OCI-LY7 (cell line): ENCODE results near the gene TAB3. TPM values are rescaled to one million over a fixed set of nuclear protein-coding genes. Genes with fewer than 3 reads are reported as not detected.

Source experiments
- BruUV-seq: library from RNA; stranded (reverse); fragments of 400-500 nt; replicated peaks from 2 replicates; lab custom pipeline; 2021; lab: Mats Ljungman, UMichigan
- CTCF ChIA-PET: fragments of 300-600 bp; sonication (Branson Sonifier 250); formaldehyde crosslinking; loops from one replicate; lab custom pipeline; 2022; ENCODE audit warnings: antibody characterized with exemption; ENCODE audit not compliant: unreplicated experiment; lab: Charles Lee
- POLR2A ChIA-PET: fragments of 300-600 bp; sonication (Branson Sonifier 250); formaldehyde crosslinking; loops from one replicate; lab custom pipeline; 2022; ENCODE audit warnings: antibody characterized with exemption; lab: Charles Lee
- DNase-seq: peaks from one replicate; pipeline ENCODE4 v3.0.0-alpha.2; 2015; ENCODE audit warnings: low spot score
- H2AFZ ChIP-seq: fragments of 200-600 bp; sonication (generic), shearing (Covaris generic); 2 replicates; pipeline ENCODE4 v1.6.1; 2014; ENCODE audit warnings: mild to moderate bottlenecking, antibody characterized with exemption, low read length, moderate library complexity
- H3K27ac ChIP-seq: fragments of 200-600 bp; sonication (generic); 2 replicates; pipeline ENCODE4 v1.5.1; 2014; ENCODE audit warnings: mixed run types, low read depth, mild to moderate bottlenecking, moderate library complexity, low read length, inconsistent platforms; ENCODE audit not compliant: poor library complexity, severe bottlenecking
- H3K36me3 ChIP-seq: fragments of 200-600 bp; sonication (generic); 2 replicates; pipeline ENCODE4 v1.6.1; 2014; ENCODE audit warnings: mild to moderate bottlenecking, antibody characterized with exemption, low read length, moderate library complexity, mixed read lengths; ENCODE audit not compliant: insufficient read depth
- H3K4me1 ChIP-seq: fragments of 200-600 bp; sonication (generic); 2 replicates; pipeline ENCODE4 v1.5.1; 2014; ENCODE audit warnings: mild to moderate bottlenecking, low read length; ENCODE audit not compliant: insufficient read depth, poor library complexity, severe bottlenecking
- H3K4me2 ChIP-seq: fragments of 200-600 bp; sonication (generic); 2 replicates; pipeline ENCODE4 v1.6.1; 2014; ENCODE audit warnings: mild to moderate bottlenecking, low read length
- H3K4me3 ChIP-seq: fragments of 200-600 bp; sonication (generic); 2 replicates; pipeline ENCODE4 v1.5.1; 2014; ENCODE audit warnings: mild to moderate bottlenecking, low read depth, low read length; ENCODE audit not compliant: poor library complexity, severe bottlenecking
- H3K79me2 ChIP-seq: fragments of 200-600 bp; sonication (generic); 2 replicates; pipeline ENCODE4 v1.6.1; 2016; ENCODE audit warnings: low read depth, mild to moderate bottlenecking, low read length, moderate library complexity, mixed read lengths; ENCODE audit not compliant: insufficient read depth
- H3K9me2 ChIP-seq: fragments of 200-600 bp; sonication (generic); 2 replicates; pipeline ENCODE4 v1.6.1; 2016; ENCODE audit warnings: mild to moderate bottlenecking, low read length, mixed read lengths; ENCODE audit not compliant: insufficient read depth
- H3K9me3 ChIP-seq: fragments of 200-600 bp; sonication (generic); 2 replicates; pipeline ENCODE4 v1.6.1; 2014; ENCODE audit warnings: mild to moderate bottlenecking, mixed run types, low read length, mixed read lengths
- H4K20me1 ChIP-seq: fragments of 200-600 bp; sonication (generic); 2 replicates; pipeline ENCODE4 v1.6.1; 2014; ENCODE audit warnings: mild to moderate bottlenecking, antibody characterized with exemption, low read length, moderate library complexity, mixed read lengths; ENCODE audit not compliant: insufficient read depth
- EZH2phosphoT487 ChIP-seq: fragments of 200-600 bp; sonication (generic); IDR thresholded peaks from 2 replicates; pipeline ENCODE4 v1.6.1; 2018; ENCODE audit warnings: low read depth, borderline replicate concordance, mild to moderate bottlenecking, mixed run types, antibody characterized with exemption, low read length, moderate library complexity, mixed read lengths
- intact Hi-C: fragments of 100-400 bp; cut with micrococcal nuclease; formaldehyde crosslinking; loops from one replicate; pipeline ENCODE4 v1.10.0; 2022; ENCODE audit not compliant: unreplicated experiment
- total RNA-seq, 2 experiments: library from RNA; depleted of rRNA in 1 of 2; stranded (reverse); fragments of >200 nt in 1 of 2; shearing (Covaris generic) in 1 of 2; gene quantifications; 2 replicates each; pipeline ENCODE4 v1.2.3, GENCODE V29; 2014 to 2022
- TF ChIP-seq, protein P1 (sequence below): fragments of 200-600 bp; sonication (generic); conservative IDR thresholded peaks from 2 replicates; pipeline ENCODE4 v1.5.1; 2014; ENCODE audit warnings: mild to moderate bottlenecking, antibody characterized with exemption, low read length, moderate library complexity, mixed read lengths

Gene TAB3
- total RNA-seq, 2 experiments from 2014 or later, result 13.8 to 14.6 TPM

- no peaks in the 10 kb centered on the region for H3K9me2 ChIP-seq
- TF ChIP-seq EZH2phosphoT487, result no peak
- TF ChIP-seq, protein P1, sequence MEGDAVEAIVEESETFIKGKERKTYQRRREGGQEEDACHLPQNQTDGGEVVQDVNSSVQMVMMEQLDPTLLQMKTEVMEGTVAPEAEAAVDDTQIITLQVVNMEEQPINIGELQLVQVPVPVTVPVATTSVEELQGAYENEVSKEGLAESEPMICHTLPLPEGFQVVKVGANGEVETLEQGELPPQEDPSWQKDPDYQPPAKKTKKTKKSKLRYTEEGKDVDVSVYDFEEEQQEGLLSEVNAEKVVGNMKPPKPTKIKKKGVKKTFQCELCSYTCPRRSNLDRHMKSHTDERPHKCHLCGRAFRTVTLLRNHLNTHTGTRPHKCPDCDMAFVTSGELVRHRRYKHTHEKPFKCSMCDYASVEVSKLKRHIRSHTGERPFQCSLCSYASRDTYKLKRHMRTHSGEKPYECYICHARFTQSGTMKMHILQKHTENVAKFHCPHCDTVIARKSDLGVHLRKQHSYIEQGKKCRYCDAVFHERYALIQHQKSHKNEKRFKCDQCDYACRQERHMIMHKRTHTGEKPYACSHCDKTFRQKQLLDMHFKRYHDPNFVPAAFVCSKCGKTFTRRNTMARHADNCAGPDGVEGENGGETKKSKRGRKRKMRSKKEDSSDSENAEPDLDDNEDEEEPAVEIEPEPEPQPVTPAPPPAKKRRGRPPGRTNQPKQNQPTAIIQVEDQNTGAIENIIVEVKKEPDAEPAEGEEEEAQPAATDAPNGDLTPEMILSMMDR, result no peak
- H3K27ac ChIP-seq, result no peak overlapping the region
- no TSS peak for BruUV-seq
- H3K9me3 ChIP-seq, result no peaks in the 10 kb centered on the region
- H3K79me2 ChIP-seq, result peaks cover 4% of the 10 kb centered on the region; the same call in 1 of the 2 replicates
- DNase-seq, result no peak
- POLR2A ChIA-PET, result no interaction called here
- no peak overlapping the region for H3K4me2 ChIP-seq
- CTCF ChIA-PET, result no interaction called here
- intact Hi-C loops, result no loop called here
- peaks cover 9% of the 10 kb centered on the region for H3K4me1 ChIP-seq
- no peak overlapping the region for H3K4me3 ChIP-seq
- no peaks in the 10 kb centered on the region for H4K20me1 ChIP-seq
- no peaks in the 10 kb centered on the region for H3K36me3 ChIP-seq
- H2AFZ ChIP-seq, result no peak overlapping the region
Observed at GRCh38 chrX:30883138-30883537, 5.9 kb downstream of the TAB3 start.

GRCh38 chrX:30881797-30882196, 7.3 kb downstream of the TAB3 start:
- Histone ChIP-seq H3K79me2 (no peaks in the 10 kb centered on the region; the same call in 1 of the 2 replicates), H3K4me3 (no peak overlapping the region), H3K9me3 (no peaks in the 10 kb centered on the region), H3K36me3 (no peaks in the 10 kb centered on the region), H4K20me1 (no peaks in the 10 kb centered on the region), H3K4me1 (no peaks in the 10 kb centered on the region), H3K9me2 (no peaks in the 10 kb centered on the region), H3K4me2 (no peak overlapping the region), H3K27ac (no peak overlapping the region), H2AFZ (no peak overlapping the region)
- ChIA-PET POLR2A (no interaction called here), CTCF (no interaction called here)
- BruUV-seq, result no TSS peak
- intact Hi-C loops, result no loop called here
- no peak for DNase-seq
- TF ChIP-seq EZH2phosphoT487, result no peak
- TF ChIP-seq, protein P1, result no peak

DNA sequence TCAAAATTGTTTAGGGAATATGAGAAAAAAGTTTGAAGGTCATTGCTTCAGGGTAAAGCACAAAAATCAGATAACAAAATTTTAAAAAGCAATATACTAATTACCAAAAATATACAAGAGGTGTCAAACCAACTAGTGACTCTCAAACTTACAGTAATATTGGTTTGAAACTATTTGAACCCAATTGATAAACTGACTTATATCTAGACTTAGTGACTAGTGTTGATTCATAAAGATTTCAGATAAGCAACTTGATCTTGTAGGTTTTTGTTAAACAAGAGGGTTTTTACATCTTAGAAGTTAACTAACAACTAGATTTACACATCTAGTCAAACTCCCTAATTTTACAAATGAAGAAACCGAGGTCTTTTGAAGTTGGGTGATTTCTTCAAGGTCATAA, 7.7 kb downstream of the TAB3 start:
- no peak overlapping the region for H3K4me2 ChIP-seq

More for the DNA sequence above, 7.7 kb downstream of the TAB3 start:
- CTCF ChIA-PET, result no interaction called here
- DNase-seq, result no peak
- no peak overlapping the region for H2AFZ ChIP-seq
- H4K20me1 ChIP-seq, result no peaks in the 10 kb centered on the region
- H3K36me3 ChIP-seq, result no peaks in the 10 kb centered on the region
- no peaks in the 10 kb centered on the region for H3K9me3 ChIP-seq
- POLR2A ChIA-PET, result no interaction called here
- H3K4me1 ChIP-seq, result no peaks in the 10 kb centered on the region
- intact Hi-C loops, result no loop called here
- H3K9me2 ChIP-seq, result no peaks in the 10 kb centered on the region
- no peaks in the 10 kb centered on the region; the same call in 1 of the 2 replicates for H3K79me2 ChIP-seq
- no peak overlapping the region for H3K27ac ChIP-seq
- no peak for TF ChIP-seq EZH2phosphoT487
- TF ChIP-seq, protein P1, result no peak
- BruUV-seq, result no TSS peak
- no peak overlapping the region for H3K4me3 ChIP-seq
